Liver (tissue), 2 donors: ENCODE data around the gene CARD11.

Experiments
- CTCF ChIP-seq: fragments of 150-350 bp; IDR thresholded peaks from 2 replicates; pipeline ENCODE4 v1.5.1; 2017; ENCODE audit warnings: improper control_type of control experiment, low read depth, low read length; ENCODE audit not compliant: missing input control
- YY1 ChIP-seq: IDR thresholded peaks from 2 replicates; pipeline ENCODE4 v1.6.1; 2016; ENCODE audit warnings: antibody characterized with exemption, mild to moderate bottlenecking
- donor health status: healthy.

DNA sequence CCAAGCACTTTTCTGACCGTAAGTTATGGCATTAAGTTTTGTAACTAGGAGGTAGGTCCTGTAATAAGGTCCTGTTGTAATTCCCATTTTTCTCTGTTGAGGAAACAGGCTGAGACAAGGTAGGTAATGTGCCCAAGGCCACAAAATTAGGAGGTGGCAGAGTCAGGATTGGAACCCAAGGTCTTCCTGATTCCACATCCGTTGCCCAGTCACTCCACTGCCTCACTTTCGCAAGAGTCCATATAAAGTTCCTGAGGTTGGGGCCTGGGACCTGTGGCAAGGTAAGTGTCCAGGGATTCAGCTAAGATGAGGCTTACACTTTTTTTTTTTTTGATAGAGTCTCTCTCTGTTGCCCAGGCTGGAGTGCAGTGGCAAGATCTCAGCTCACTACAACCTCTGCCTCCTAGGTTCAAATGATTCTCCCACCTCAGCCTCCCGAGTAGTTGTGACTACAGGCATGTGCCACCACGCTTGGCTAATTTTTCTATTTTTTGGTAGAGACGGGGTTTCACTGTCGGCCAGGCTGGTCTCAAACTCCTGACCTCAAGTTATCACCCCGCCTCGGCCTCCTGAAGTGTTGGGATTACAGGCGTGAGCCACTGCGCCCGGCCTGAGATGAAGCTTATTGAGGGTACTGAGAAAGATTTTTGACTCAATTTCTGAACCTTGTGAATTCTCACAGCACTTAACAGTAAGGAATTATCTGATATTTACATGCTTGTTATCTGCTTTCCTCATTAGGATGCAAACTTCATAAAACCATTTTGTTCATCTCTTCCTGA lies 179.3 kb downstream of the CARD11 start:
- TF ChIP-seq YY1, result no peak
- TF ChIP-seq CTCF, result no peak
